NT2/D1 (cell line): ENCODE measurements around the gene KCNJ6.

Experiments
- DNase-seq: peaks from one replicate; pipeline ENCODE4 v3.0.0-alpha.2; 2011; ENCODE audit warnings: low read depth, low spot score
- H3K27me3 ChIP-seq: 2 replicates; pipeline ENCODE4 v1.6.0; 2011; ENCODE audit warnings: mild to moderate bottlenecking; ENCODE audit not compliant: insufficient read length, insufficient read depth
- H3K36me3 ChIP-seq: 2 replicates; pipeline ENCODE4 v1.6.1; 2011; ENCODE audit warnings: mild to moderate bottlenecking, low read length, mixed read lengths; ENCODE audit not compliant: insufficient read depth, insufficient read length
- H3K4me1 ChIP-seq: 2 replicates; pipeline ENCODE4 v1.5.1; 2011; ENCODE audit not compliant: insufficient read depth, insufficient read length
- H3K4me3 ChIP-seq: 2 replicates; pipeline ENCODE4 v1.5.1; 2011; ENCODE audit warnings: low read depth; ENCODE audit not compliant: insufficient read length
- H3K9ac ChIP-seq: 2 replicates; pipeline ENCODE4 v1.6.0; 2011; ENCODE audit warnings: low read depth; ENCODE audit not compliant: insufficient read length
- H3K9me3 ChIP-seq: 2 replicates; pipeline ENCODE4 v1.5.1; 2011; ENCODE audit warnings: mild to moderate bottlenecking, low read length; ENCODE audit not compliant: insufficient read depth
- SUZ12 ChIP-seq: IDR thresholded peaks from 2 replicates; pipeline ENCODE4 v1.6.1; 2011; ENCODE audit not compliant: insufficient read length, insufficient read depth; ENCODE audit errors: extremely low read depth
- YY1 ChIP-seq: IDR thresholded peaks from 2 replicates; pipeline ENCODE4 v1.6.1; 2011; ENCODE audit not compliant: insufficient read length, insufficient read depth
- ZNF274 ChIP-seq: IDR thresholded peaks from 2 replicates; pipeline ENCODE4 v1.6.1; 2011; ENCODE audit warnings: mild to moderate bottlenecking, low read depth, low read length

The KCNJ6 gene

GRCh38 chr21:37828991-37829390, 87.3 kb downstream of the KCNJ6 start:
- H3K4me1 ChIP-seq: peaks cover 9% of the 10 kb centered on the region
- no peaks in the 10 kb centered on the region for H3K9me3 ChIP-seq
- no peak for DNase-seq
- no peaks in the 10 kb centered on the region for H3K36me3 ChIP-seq
- TF ChIP-seq ZNF274 (no peak), SUZ12 (no peak), YY1 (no peak)
- H3K4me3 ChIP-seq: no peak overlapping the region
- H3K9ac ChIP-seq: no peak overlapping the region
- no peaks in the 10 kb centered on the region for H3K27me3 ChIP-seq

GRCh38 chr21:37828556-37828955, 87.7 kb downstream of the KCNJ6 start:
- Histone ChIP-seq H3K36me3 (no peaks in the 10 kb centered on the region), H3K27me3 (no peaks in the 10 kb centered on the region), H3K9ac (no peak overlapping the region), H3K4me1 (peaks cover 9% of the 10 kb centered on the region), H3K4me3 (no peak overlapping the region), H3K9me3 (no peaks in the 10 kb centered on the region)
- DNase-seq: no peak
- TF ChIP-seq ZNF274 (no peak), SUZ12 (no peak), YY1 (no peak)

DNA sequence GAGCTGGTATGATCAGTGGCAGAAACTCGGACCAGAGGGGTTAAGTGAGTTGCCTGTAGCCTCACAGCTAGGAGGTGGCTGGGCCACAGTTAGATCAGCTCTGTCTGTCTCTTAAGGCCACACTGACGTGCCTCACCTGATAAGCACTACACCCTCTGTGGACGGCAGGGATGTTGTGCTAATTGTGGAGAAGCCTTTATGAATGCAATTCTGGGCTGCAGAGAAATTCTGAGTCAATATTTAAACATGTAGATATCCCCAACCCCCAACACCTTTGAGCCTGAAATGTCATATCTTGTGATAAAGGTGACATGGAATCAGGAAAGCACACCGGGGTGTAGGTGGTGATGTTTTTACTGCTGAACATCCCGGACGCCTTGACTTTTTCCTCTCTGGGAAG, 88.3 kb downstream of the KCNJ6 start:
- no peak for TF ChIP-seq SUZ12
- TF ChIP-seq YY1: no peak
- no peak for TF ChIP-seq ZNF274
- no peaks in the 10 kb centered on the region for H3K36me3 ChIP-seq

DNA sequence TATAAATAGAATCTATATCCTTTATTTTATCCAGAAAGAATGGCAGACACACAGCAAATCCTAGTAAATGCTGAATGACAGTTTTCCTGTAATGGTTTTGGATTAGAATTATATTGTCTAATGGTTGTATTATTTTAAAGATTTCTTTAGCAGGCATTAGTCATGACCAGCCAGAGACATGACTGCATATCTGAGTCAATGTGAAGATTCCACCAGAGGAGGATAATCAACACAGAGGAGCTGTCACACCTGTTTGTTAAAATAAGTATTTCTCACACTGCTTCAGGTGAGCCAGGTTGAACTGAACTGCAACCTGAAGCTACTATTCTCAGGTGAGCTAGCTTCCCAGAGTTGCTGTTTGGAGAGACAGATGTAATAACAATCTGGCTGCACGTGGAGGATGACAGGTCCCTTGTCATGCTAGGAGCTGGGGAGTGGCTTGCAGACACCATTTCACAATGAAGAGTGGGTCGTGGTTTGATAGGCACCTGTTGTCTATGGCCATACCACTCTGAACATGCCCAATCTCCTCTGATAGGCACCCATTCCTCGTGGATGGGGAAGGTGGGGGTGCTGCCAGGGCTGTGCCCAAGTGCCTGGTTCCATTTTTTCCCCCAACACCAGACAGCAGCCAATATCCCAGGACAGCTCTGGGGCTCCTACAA, 94.3 kb downstream of the KCNJ6 start:
- Histone ChIP-seq H3K9ac (no peak overlapping the region), H3K4me1 (no peaks in the 10 kb centered on the region), H3K27me3 (no peaks in the 10 kb centered on the region), H3K9me3 (no peaks in the 10 kb centered on the region), H3K4me3 (no peak overlapping the region), H3K36me3 (no peaks in the 10 kb centered on the region)
- TF ChIP-seq ZNF274 (no peak), SUZ12 (no peak), YY1 (no peak)
- no peak for DNase-seq

More for the DNA sequence above, 88.3 kb downstream of the KCNJ6 start:
- no peak overlapping the region for H3K4me3 ChIP-seq
- H3K9ac ChIP-seq: no peak overlapping the region
- DNase-seq: no peak
- H3K4me1 ChIP-seq: peaks cover 9% of the 10 kb centered on the region
- no peaks in the 10 kb centered on the region for H3K27me3 ChIP-seq
- no peaks in the 10 kb centered on the region for H3K9me3 ChIP-seq

GRCh38 chr21:37821092-37821491, 95.2 kb downstream of the KCNJ6 start:
- TF ChIP-seq YY1 (no peak), ZNF274 (no peak), SUZ12 (no peak)
- no peak overlapping the region for H3K4me3 ChIP-seq
- DNase-seq: no peak
- H3K9me3 ChIP-seq: no peaks in the 10 kb centered on the region
- no peaks in the 10 kb centered on the region for H3K36me3 ChIP-seq
- H3K9ac ChIP-seq: no peak overlapping the region
- peaks cover 2% of the 10 kb centered on the region for H3K4me1 ChIP-seq
- H3K27me3 ChIP-seq: no peaks in the 10 kb centered on the region

DNA sequence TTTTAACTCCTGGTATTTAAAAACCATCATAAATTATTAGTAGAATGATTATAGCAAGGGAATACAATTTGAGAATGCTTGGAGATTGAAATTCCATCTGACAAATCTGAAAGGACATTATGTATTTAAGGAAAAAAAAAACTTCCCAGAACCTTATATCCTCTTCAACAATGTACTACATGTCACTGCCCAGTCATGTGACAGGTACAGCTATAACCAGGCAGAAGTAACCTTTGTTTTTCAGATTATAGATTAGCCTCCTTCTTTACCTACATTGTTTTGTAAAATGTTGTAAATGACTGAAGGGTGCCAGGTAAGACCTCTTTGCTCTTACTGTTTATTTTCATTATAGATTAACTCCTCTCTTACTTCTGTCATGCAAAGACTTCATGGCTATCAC, 96.9 kb downstream of the KCNJ6 start:
- no peak for TF ChIP-seq YY1
- no peak for TF ChIP-seq ZNF274
- no peak for TF ChIP-seq SUZ12
- Histone ChIP-seq H3K4me1 (peaks cover 2% of the 10 kb centered on the region), H3K9ac (no peak overlapping the region), H3K4me3 (no peak overlapping the region), H3K27me3 (no peaks in the 10 kb centered on the region), H3K36me3 (no peaks in the 10 kb centered on the region), H3K9me3 (no peaks in the 10 kb centered on the region)
- no peak for DNase-seq

DNA sequence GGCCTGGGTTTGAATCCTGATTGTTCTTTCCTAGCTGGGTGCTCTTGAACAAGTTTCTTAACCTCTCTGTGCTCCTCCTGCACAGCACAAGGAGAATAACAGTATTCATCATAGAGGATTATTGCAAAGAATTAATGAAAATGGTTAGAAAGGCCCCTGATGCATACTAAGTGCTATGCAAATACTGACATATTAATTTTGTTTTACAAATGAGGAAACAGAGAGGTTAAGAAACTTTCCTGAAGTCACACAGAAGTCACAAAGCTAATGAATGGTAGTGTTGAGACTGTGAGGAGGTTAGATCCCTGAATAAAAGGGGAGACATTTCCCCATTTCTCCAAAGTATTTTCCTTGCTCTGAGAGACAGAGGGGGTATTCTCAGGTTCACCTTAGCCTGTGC, 99.0 kb downstream of the KCNJ6 start:
- TF ChIP-seq ZNF274: no peak
- H3K27me3 ChIP-seq: no peaks in the 10 kb centered on the region
- H3K9me3 ChIP-seq: peaks cover 12% of the 10 kb centered on the region
- H3K4me1 ChIP-seq: peaks cover 2% of the 10 kb centered on the region
- H3K9ac ChIP-seq: no peak overlapping the region
- H3K4me3 ChIP-seq: no peak overlapping the region
- no peaks in the 10 kb centered on the region for H3K36me3 ChIP-seq
- DNase-seq: no peak
